GM18511 (cell line): ENCODE data around the gene DDX19B.
A peak's percentile ranks its signal among the peaks of the same experiment; 100 is the strongest.
"Not testable (repeated sequence)": the region's sequence is repeated elsewhere in the genome, so short reads cannot be mapped to it uniquely, and the experiment has no call there.

Experiments used
- ATAC-seq: cut with Tn5 transposase; IDR thresholded peaks from one replicate; pipeline ENCODE4 v1.9.1; 2021; ENCODE audit warnings: mild to moderate bottlenecking, moderate library complexity; ENCODE audit not compliant: unreplicated experiment

The DDX19B gene

GRCh38 chr16:70348991-70349390 is 50.0 kb downstream of the DDX19B start:
- ATAC-seq: no peak

GRCh38 chr16:70349783-70350182 is 50.8 kb downstream of the DDX19B start:
- ATAC-seq: no peak

- no peak for ATAC-seq
These were observed 60.6 kb downstream of the DDX19B start for GRCh38 chr16:70359552-70359951.

- no peak for ATAC-seq
These were observed 65.4 kb downstream of the DDX19B start for GRCh38 chr16:70364399-70364798.

- not testable (repeated sequence) for ATAC-seq
These were observed 71.2 kb downstream of the DDX19B start for GRCh38 chr16:70370145-70370544.

GRCh38 chr16:70370924-70371323 is 71.9 kb downstream of the DDX19B start:
- no peak for ATAC-seq

GRCh38 chr16:70372921-70373728 is 74.1 kb downstream of the DDX19B start:
- no peak for ATAC-seq

- ATAC-seq: no peak
These were observed 75.2 kb downstream of the DDX19B start for GRCh38 chr16:70374213-70374612.

- ATAC-seq: no peak
These were observed 76.9 kb downstream of the DDX19B start for GRCh38 chr16:70375636-70376611.

GRCh38 chr16:70377782-70378181 is 78.8 kb downstream of the DDX19B start:
- no peak for ATAC-seq

GRCh38 chr16:70378869-70379493 is 80.0 kb downstream of the DDX19B start:
- ATAC-seq: no peak

GRCh38 chr16:70380248-70380918 is 81.4 kb downstream of the DDX19B start:
- peak; percentile 28 for ATAC-seq

GRCh38 chr16:70380919-70381603 is 82.1 kb downstream of the DDX19B start:
- ATAC-seq: peak; percentile 93

GRCh38 chr16:70381604-70382342 is 82.8 kb downstream of the DDX19B start:
- no peak for ATAC-seq

- no peak for ATAC-seq
These were observed 84.5 kb downstream of the DDX19B start for GRCh38 chr16:70383421-70383960.
